ENCODE results near the gene MYOG.

The MYOG gene

GRCh38 chr1:203033287-203033686 is 52.5 kb downstream of the MYOG start:
- no peak for DNase-seq (ENCODE audit: low read depth in 1 of 2, low spot score in 1 of 2)
